Activated naive CD4-positive, alpha-beta T cell treated with anti-CD3 and anti-CD28 coated beads, Interleukin-2, amount 50 U/mL, for 24 hours (primary cell): ENCODE measurements around the gene ARL2BP.

ENCODE experiments used
- H3K27ac Mint-ChIP-seq: one replicate; pipeline ENCODE4 v1.8.0; 2021; ENCODE audit warnings: mild to moderate bottlenecking, mixed read lengths
- H3K27me3 Mint-ChIP-seq: one replicate; pipeline ENCODE4 v1.8.0; 2021; ENCODE audit warnings: mixed read lengths
- H3K36me3 Mint-ChIP-seq: one replicate; pipeline ENCODE4 v1.8.0; 2021; ENCODE audit warnings: mixed read lengths
- H3K4me1 Mint-ChIP-seq: one replicate; pipeline ENCODE4 v1.8.0; 2021; ENCODE audit warnings: mixed read lengths
- H3K4me3 Mint-ChIP-seq: one replicate; pipeline ENCODE4 v1.8.0; 2021; ENCODE audit warnings: mild to moderate bottlenecking, mixed read lengths
- H3K9me3 Mint-ChIP-seq: one replicate; pipeline ENCODE4 v1.8.0; 2021; ENCODE audit warnings: mixed read lengths

Gene ARL2BP

GRCh38 chr16:57281791-57282190, 36.7 kb downstream of the ARL2BP start:
- Mint-ChIP-seq H3K27ac (peak overlapping the region; percentile 56), H3K4me1 (peaks cover 73% of the 10 kb centered on the region), H3K36me3 (no peaks in the 10 kb centered on the region), H3K9me3 (no peaks in the 10 kb centered on the region), H3K27me3 (no peaks in the 10 kb centered on the region), H3K4me3 (no peak overlapping the region)

- Mint-ChIP-seq H3K4me1 (peaks cover 66% of the 10 kb centered on the region), H3K4me3 (no peak overlapping the region), H3K27me3 (no peaks in the 10 kb centered on the region), H3K36me3 (no peaks in the 10 kb centered on the region), H3K9me3 (no peaks in the 10 kb centered on the region), H3K27ac (no peak overlapping the region)
Observed at GRCh38 chr16:57282510-57283213, 37.6 kb downstream of the ARL2BP start.

- H3K36me3 Mint-ChIP-seq = no peaks in the 10 kb centered on the region
- H3K4me1 Mint-ChIP-seq = peaks cover 58% of the 10 kb centered on the region
- H3K9me3 Mint-ChIP-seq = no peaks in the 10 kb centered on the region
- H3K4me3 Mint-ChIP-seq = peak overlapping the region; percentile 80
- H3K27ac Mint-ChIP-seq = peak overlapping the region; percentile 72
- H3K27me3 Mint-ChIP-seq = no peaks in the 10 kb centered on the region
Observed at GRCh38 chr16:57283214-57283958, 38.3 kb downstream of the ARL2BP start.

- Mint-ChIP-seq H3K4me1 (peaks cover 53% of the 10 kb centered on the region), H3K27me3 (no peaks in the 10 kb centered on the region), H3K27ac (peak overlapping the region; percentile 72), H3K4me3 (peak overlapping the region; percentile 80), H3K36me3 (no peaks in the 10 kb centered on the region), H3K9me3 (no peaks in the 10 kb centered on the region)
Observed at GRCh38 chr16:57283959-57284208, 38.8 kb downstream of the ARL2BP start.

GRCh38 chr16:57284209-57284951, 39.3 kb downstream of the ARL2BP start, which contains the start of gene PLLP:
PLLP (minus strand) TSS chr16:57284672; CDS start chr16:57284540, 132 bp downstream.
- H3K4me1 Mint-ChIP-seq = peaks cover 48% of the 10 kb centered on the region
- H3K9me3 Mint-ChIP-seq = no peaks in the 10 kb centered on the region
- H3K4me3 Mint-ChIP-seq = peak within 1 kb of the TSS; percentile 82
- peak within 1 kb of the TSS; percentile 72 for H3K27ac Mint-ChIP-seq
- H3K36me3 Mint-ChIP-seq = no peaks in the 10 kb centered on the region
- no peaks in the 10 kb centered on the region for H3K27me3 Mint-ChIP-seq

- H3K4me3 Mint-ChIP-seq = peak overlapping the region; percentile 82
- no peaks in the 10 kb centered on the region for H3K9me3 Mint-ChIP-seq
- no peaks in the 10 kb centered on the region for H3K36me3 Mint-ChIP-seq
- H3K27ac Mint-ChIP-seq = no peak overlapping the region
- peaks cover 45% of the 10 kb centered on the region for H3K4me1 Mint-ChIP-seq
- H3K27me3 Mint-ChIP-seq = no peaks in the 10 kb centered on the region
Observed at GRCh38 chr16:57284952-57285363, 39.9 kb downstream of the ARL2BP start.

GRCh38 chr16:57285379-57285778, 40.3 kb downstream of the ARL2BP start:
- Mint-ChIP-seq H3K36me3 (no peaks in the 10 kb centered on the region), H3K9me3 (no peaks in the 10 kb centered on the region), H3K27me3 (no peaks in the 10 kb centered on the region), H3K4me3 (peak overlapping the region; percentile 82), H3K4me1 (peaks cover 45% of the 10 kb centered on the region), H3K27ac (no peak overlapping the region)

- Mint-ChIP-seq H3K4me3 (no peak overlapping the region), H3K4me1 (peaks cover 12% of the 10 kb centered on the region), H3K9me3 (no peaks in the 10 kb centered on the region), H3K27ac (peak overlapping the region; percentile 30), H3K27me3 (no peaks in the 10 kb centered on the region), H3K36me3 (no peaks in the 10 kb centered on the region)
Observed at GRCh38 chr16:57289391-57290257, 44.6 kb downstream of the ARL2BP start.

- Mint-ChIP-seq H3K4me3 (peak overlapping the region; percentile 57), H3K9me3 (no peaks in the 10 kb centered on the region), H3K36me3 (no peaks in the 10 kb centered on the region), H3K27ac (peak overlapping the region; percentile 88), H3K27me3 (no peaks in the 10 kb centered on the region), H3K4me1 (peaks cover 8% of the 10 kb centered on the region)
Observed at GRCh38 chr16:57297856-57298255, 52.8 kb downstream of the ARL2BP start.

GRCh38 chr16:57299009-57299718, 54.1 kb downstream of the ARL2BP start:
- Mint-ChIP-seq H3K4me3 (no peak overlapping the region), H3K9me3 (no peaks in the 10 kb centered on the region), H3K36me3 (no peaks in the 10 kb centered on the region), H3K4me1 (peaks cover 9% of the 10 kb centered on the region), H3K27me3 (no peaks in the 10 kb centered on the region), H3K27ac (no peak overlapping the region)

GRCh38 chr16:57299719-57300386, 54.8 kb downstream of the ARL2BP start:
- H3K27me3 Mint-ChIP-seq = no peaks in the 10 kb centered on the region
- no peaks in the 10 kb centered on the region for H3K9me3 Mint-ChIP-seq
- H3K27ac Mint-ChIP-seq = no peak overlapping the region
- H3K4me3 Mint-ChIP-seq = no peak overlapping the region
- H3K36me3 Mint-ChIP-seq = no peaks in the 10 kb centered on the region
- peaks cover 11% of the 10 kb centered on the region for H3K4me1 Mint-ChIP-seq

- Mint-ChIP-seq H3K27me3 (no peaks in the 10 kb centered on the region), H3K4me1 (peaks cover 11% of the 10 kb centered on the region), H3K4me3 (no peak overlapping the region), H3K36me3 (no peaks in the 10 kb centered on the region), H3K27ac (no peak overlapping the region), H3K9me3 (no peaks in the 10 kb centered on the region)
Observed at GRCh38 chr16:57300387-57301125, 55.5 kb downstream of the ARL2BP start.

GRCh38 chr16:57301126-57301817, 56.2 kb downstream of the ARL2BP start:
- H3K27me3 Mint-ChIP-seq = no peaks in the 10 kb centered on the region

More at GRCh38 chr16:57301126-57301817, 56.2 kb downstream of the ARL2BP start:
- Mint-ChIP-seq H3K36me3 (no peaks in the 10 kb centered on the region), H3K27ac (no peak overlapping the region), H3K4me3 (no peak overlapping the region), H3K4me1 (peaks cover 11% of the 10 kb centered on the region), H3K9me3 (no peaks in the 10 kb centered on the region)
